G401.6 (cell line): Measurements from ENCODE around the gene PCOLCE2.

ENCODE experiments used
- FAIRE-seq: peaks from 2 replicates; lab custom pipeline; 2012; peaks lifted over from hg19 to GRCh38; lab: Jason Lieb, UNC

PCOLCE2 gene

DNA sequence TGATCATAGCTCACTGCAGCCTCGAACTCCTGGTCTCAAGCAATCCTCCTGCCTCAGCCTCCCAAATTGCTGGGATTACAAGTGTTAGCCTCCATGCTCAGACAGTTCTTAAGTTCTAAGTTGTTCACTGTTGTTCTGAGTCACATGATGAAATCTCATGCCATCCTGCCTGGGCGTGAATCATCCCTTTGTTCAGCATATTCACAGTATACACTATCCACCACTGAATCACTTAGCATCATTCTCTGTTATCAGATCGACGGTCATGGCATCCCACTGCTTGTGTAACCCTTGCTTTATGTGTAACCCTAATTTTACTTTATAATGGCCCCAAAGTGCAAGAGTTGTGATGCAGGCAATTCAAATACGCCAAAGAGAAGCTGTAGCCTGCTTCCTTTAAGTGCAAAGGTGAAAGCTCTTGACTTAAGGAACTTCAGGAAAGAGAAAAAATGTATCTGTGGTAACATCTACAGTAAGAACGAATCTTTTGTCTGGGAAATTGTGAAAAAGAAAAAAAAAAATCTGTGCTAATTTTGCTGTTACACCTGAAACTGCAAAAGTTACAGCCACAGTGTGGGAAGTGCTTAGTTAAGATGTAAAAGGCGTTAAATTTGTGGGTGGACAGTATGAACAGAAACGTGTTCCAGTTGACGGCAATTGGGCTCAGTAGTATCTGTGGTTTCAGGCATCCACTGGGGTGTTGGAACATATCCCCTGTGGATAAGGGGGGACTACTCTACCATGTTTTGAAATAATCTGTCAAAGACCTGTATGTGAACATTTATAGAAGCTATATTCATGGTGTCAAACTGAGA lies 80.6 kb downstream of the PCOLCE2 start:
- no peak for FAIRE-seq

DNA sequence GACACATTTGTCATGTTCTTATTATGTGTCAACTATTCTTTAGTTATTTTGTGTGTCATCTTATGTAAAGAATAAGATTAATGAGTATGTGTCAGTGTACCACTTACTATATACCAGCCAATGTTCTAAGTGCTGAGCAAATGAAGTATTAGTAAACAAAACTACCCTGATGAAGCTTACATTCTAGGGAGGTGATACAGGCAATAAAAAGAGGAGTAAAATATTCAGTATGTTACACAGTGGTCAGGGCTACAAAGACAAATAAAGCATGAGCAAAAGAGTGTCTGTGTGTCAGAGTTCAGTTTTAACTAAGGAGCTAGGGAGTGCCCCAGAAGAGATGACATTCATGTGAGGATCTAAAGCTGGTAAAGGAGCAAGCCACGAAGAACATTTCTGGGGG lies 86.0 kb downstream of the PCOLCE2 start:
- FAIRE-seq: no peak

- no peak for FAIRE-seq
Measured at GRCh38 chr3:142801746-142802145, 87.1 kb downstream of the PCOLCE2 start.

GRCh38 chr3:142796823-142797222 lies 92.1 kb downstream of the PCOLCE2 start:
- no peak for FAIRE-seq

GRCh38 chr3:142795332-142795731 lies 93.6 kb downstream of the PCOLCE2 start:
- no peak for FAIRE-seq

DNA sequence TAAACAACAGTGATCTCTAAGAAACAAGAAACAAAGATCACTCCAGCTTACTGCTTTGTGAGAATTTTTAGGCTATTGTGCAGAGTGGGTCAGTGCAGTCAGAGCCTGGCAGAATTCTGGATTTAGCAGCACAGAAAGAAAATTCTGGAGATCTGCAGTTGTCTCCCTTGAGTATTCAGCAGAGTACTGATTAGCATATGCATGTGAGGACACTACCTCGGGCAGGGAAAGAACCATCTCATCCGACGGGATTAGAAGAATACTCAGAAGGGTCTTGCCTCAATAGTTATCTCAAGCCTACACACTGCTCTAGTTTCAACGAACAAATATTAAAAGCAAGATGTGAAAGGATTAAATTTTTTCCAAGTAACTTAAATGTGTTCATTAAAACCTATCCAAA lies 94.4 kb downstream of the PCOLCE2 start:
- no peak for FAIRE-seq

DNA sequence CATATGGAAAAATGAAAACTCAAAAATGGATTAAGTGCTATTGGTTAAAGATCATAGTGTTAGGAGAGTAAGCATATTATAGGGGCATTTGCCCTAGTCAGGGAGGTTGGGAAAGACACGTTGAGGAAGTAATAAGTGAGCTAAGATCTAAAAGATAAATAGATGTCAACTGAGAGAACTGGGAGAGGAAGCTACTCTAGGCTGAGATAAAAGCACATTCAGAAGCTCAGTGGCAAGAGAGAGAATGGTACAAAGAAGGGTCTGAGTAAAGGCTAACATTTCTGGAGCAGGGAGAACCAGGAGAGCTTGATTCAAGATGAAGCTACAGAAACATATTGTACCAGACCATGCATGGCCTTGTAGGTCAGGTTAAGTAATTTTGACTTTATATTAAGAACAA lies 101.2 kb downstream of the PCOLCE2 start:
- FAIRE-seq: no peak

- no peak for FAIRE-seq
Measured at GRCh38 chr3:142785996-142786395, 102.9 kb downstream of the PCOLCE2 start.

- FAIRE-seq: no peak
Measured at GRCh38 chr3:142784228-142784627, 104.7 kb downstream of the PCOLCE2 start.

DNA sequence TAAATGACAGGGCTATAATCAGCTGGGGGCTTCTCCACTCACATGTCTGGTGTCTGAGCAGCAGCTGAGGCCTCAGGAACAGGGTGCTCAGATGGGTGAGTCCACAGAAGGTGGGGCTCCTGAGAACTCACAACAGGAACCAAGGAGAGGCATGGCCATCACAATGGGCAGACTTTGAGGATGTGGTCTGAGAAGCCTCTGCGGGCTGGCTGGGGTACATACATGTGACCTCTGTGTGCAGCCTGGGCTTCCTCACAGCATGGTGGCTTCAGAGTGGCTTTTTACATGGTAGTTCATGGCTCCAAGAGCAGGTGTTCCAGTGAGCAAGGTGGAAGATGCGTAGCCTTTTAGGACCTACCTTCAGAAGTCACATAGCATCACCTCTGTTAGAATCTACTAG lies 106.3 kb downstream of the PCOLCE2 start:
- no peak for FAIRE-seq

DNA sequence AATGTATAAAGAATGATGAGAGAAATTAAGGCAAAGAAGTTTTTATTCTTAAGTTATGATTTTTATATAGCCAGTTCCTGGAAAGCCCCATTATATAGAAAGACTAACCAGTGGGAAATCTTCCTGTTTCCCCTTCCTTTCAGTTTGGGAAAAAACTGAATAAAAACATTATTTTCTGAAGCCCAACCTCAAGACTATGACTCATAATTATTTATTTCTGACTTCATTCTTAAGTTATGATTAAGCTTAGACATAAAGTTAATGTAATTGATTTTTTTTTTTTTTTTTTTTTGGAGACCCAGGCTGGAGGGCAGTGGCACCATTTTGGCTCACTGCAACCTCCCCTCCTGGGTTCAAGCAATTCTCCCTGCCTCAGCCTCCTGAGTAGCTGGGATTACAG lies 109.3 kb downstream of the PCOLCE2 start:
- FAIRE-seq: no peak

- no peak for FAIRE-seq
Measured at GRCh38 chr3:142778541-142778940, 110.3 kb downstream of the PCOLCE2 start.

- no peak for FAIRE-seq
Measured at GRCh38 chr3:142777927-142778326, 111.0 kb downstream of the PCOLCE2 start.

GRCh38 chr3:142768338-142768737 lies 120.5 kb downstream of the PCOLCE2 start:
- FAIRE-seq: no peak
